HG02763 (cell line): ENCODE data around the gene XKRX.

Experiments used
- ATAC-seq: cut with Tn5 transposase; IDR thresholded peaks from one replicate; pipeline ENCODE4 v1.9.1; 2021; ENCODE audit warnings: mild to moderate bottlenecking, moderate library complexity; ENCODE audit not compliant: unreplicated experiment

XKRX gene

DNA sequence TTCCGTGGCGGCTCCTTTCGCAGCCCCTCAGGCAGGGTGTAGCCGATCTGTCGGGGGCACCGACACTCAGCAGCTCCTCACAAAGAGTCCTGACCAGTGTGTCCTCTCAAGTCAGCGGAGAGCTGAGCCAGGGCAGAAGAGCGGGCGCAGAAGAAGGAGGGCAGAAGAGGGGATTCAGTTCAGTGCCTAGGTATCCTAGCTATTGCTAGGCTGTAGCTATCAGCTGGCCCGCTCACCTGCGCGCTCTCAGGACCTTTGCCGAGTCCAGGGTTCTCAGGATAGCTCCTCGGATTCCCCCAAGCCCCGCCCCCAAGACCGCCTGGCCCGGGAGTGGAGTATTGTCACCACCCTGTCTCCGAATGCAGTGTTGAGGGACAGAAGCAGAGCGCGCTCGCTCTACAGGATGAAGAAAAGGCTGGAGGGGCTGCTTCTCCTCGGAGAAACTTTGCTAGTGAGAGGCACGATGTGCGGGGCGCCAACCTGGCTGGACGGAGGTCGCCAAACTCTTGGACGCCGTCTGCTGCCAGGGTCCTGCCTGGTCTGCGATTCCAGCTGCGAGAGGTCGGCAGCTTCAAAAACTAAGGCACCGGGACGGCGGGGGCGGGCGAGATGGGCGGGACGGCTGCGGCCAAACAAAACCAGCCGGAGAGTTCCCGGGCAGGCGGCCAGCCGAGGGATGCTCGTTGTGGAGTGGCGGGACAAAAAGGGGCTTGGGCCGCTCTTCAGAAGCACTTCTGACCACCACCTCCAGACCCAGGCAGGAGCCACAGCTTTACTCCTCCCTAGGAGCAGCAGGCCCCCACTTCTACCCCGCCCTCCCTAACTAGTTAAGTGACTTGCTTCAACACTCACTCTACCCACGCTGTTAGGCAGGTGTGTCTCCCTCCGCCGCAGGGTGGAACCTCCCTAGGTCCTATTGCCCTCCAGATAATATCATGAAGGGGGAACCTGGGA is at the start of gene XKRX:
Gene XKRX, minus strand, starts transcription at position 258 of the 954 bp plus-strand sequence. CDS start 613 bp downstream, outside the sequence.
- ATAC-seq, result peak; percentile 69

GRCh38 chrX:100976211-100976610 is 47.5 kb upstream of the XKRX start:
- no peak for ATAC-seq

- no peak for ATAC-seq
These were observed 46.5 kb upstream of the XKRX start for GRCh38 chrX:100975212-100975611.

- no peak for ATAC-seq
These were observed 44.7 kb upstream of the XKRX start for GRCh38 chrX:100973411-100973810.

- no peak for ATAC-seq
These were observed 41.2 kb upstream of the XKRX start for GRCh38 chrX:100969936-100970335.

DNA sequence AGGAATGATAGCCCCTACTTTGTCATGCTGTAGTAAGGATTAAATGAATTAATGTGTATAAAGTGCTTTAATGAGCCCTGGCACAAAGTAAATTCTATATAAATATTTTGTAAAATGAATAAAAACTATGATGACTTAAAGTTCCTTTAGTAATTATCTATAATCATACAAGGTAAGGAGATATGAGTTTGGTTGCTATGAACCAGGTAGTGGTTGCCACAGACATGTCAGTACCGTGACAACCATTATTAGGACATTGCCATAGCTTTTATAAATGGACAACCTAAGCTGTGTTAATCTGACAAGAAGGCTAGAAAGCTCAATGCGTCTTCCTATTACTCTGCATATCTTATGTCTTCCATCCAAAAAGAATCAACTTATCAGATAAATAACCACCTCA is 40.7 kb upstream of the XKRX start, which contains the start of gene ARL13A:
Gene ARL13A, plus strand, starts transcription at position 301 of the 400 bp plus-strand sequence. CDS start 3,982 bp downstream, outside the sequence.
- no peak for ATAC-seq

GRCh38 chrX:100964362-100964761 is 35.6 kb upstream of the XKRX start:
- no peak for ATAC-seq

- no peak for ATAC-seq
These were observed 34.1 kb upstream of the XKRX start for GRCh38 chrX:100962811-100963210.

DNA sequence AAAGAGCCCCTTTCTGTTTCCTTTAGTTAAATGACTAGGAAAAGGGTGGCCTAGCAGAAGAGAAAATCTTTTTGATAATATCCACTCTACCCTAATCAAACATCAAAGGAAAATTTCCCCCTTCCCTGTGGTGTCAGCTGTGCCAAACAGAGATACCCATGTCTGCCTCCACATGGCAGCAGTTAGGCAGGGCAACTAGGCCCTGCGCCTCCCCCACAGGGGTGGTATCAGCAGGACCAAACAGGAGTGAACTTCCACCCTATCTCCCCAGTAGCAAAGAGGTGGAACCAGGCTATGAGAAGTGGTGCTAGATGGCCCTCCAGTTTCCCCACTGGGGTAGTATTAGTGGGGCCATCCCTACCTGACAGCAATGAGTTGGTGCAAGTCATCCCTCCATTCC is 19.8 kb upstream of the XKRX start:
- ATAC-seq, result no peak

GRCh38 chrX:100946299-100946927 is 17.7 kb upstream of the XKRX start:
- ATAC-seq, result no peak

DNA sequence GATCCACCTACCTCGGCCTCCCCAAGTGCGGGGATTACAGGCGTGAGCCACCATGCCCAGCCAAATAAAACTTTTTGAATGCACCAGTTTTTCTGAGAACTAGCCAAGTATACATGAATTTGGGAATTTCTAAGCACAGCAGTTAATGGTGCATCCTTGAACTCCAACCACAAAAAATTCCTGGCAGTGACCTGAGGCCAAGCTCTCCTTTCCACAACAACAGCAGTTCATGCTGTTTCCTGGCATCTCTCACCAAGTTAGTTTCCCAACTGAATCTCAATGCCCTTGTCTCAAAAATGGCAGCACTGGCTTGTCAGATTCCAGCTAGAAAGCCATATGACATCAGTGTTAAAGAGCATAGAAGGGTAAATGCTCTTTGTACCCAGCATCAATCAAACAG is 15.9 kb upstream of the XKRX start:
- ATAC-seq, result no peak

- ATAC-seq, result no peak
These were observed 10.6 kb upstream of the XKRX start for GRCh38 chrX:100939333-100939732.

DNA sequence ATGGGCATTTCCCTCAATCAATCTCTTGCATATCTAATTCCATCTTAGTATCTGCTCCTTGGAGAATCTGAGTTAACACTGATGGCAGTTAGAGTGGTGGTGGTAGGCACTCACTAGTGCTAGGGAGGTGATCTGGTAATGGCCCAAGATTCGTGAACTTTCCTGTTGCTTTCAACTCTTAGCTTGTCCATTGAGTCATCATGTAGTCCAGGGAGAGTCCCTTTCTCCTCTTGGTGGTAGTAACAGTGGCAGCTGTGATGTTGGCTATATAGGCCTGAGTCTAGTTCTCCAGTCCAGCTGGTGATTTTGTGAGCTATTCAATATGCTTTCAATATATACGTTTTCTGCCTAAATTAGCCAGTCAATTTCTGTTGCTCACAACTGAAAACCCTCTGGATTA is 7.0 kb upstream of the XKRX start:
- no peak for ATAC-seq

- no peak for ATAC-seq
These were observed 3.2 kb upstream of the XKRX start for GRCh38 chrX:100931925-100932285.

DNA sequence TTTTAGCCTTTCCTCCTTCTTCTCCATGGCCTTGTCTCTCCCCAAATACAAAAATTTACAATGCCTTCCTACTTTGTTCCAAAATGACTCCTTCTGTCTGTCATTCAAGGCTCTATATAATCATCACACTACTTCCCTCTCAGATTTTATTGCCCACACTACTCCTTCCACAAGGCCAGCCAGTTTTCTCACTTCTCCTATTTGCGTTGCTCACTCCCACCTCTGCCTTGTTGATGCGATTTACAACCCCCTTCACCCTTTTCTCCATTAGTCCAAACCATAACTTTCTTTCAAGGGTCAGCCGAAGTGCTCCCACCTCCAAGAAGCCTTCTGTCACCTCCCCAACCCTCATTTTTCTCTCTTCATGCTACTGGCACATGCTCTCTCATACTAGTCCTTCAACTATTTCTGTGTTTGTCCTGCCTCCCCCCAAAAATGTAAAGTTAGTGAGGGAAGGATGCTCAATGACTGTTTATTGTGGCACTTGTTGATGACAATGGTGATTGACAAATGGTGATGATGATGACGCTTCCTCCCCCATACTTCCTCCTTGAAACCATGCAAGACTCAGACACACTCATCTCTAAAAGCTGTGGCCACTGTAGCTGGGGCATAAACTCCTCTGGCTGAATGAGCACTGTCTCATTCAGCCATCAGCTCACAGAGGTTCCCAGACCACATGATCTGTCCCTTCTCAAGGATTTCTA is 2.7 kb upstream of the XKRX start:
- ATAC-seq, result peak; percentile 48

DNA sequence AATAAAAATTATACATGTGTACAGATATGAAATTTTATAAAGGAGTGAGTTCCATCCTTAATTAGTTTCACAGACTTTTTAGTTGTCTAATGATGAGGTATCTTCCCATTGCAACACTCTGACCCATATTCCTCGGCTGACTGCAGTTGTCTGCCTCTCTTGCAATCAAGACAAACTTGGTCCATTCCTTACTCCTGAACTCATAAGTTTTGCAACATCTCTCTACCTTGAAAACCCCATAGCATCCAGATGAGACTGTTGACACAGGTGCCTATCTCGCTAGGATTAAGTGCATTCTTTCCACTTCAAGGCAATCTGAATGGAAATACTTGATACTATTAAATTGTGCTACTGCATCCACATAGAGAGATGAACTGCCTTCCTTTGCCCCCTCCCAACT is 2.3 kb downstream of the XKRX start:
- ATAC-seq, result no peak

DNA sequence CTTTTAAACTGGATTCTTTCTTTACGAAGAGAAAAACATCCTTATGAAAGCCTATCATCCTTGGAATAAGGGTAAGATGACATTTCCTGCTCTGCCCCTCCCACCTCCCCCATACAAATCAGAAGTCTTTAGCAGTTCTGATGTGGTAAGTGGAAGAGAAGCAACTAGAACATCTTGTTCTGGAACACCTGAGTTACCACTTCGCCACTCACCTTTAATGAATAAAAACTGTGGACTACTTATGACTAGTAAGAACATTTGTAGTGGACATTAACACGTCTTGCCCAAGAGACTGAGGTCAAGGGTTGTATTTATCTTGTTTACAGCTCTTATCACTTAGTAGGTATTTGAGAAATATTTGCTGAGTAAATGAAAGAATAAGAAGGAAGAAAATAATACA is 4.3 kb downstream of the XKRX start:
- no peak for ATAC-seq

- ATAC-seq, result no peak
These were observed 13.2 kb downstream of the XKRX start for GRCh38 chrX:100915562-100915961.

GRCh38 chrX:100913111-100913510 is 15.6 kb downstream of the XKRX start:
- ATAC-seq, result no peak

DNA sequence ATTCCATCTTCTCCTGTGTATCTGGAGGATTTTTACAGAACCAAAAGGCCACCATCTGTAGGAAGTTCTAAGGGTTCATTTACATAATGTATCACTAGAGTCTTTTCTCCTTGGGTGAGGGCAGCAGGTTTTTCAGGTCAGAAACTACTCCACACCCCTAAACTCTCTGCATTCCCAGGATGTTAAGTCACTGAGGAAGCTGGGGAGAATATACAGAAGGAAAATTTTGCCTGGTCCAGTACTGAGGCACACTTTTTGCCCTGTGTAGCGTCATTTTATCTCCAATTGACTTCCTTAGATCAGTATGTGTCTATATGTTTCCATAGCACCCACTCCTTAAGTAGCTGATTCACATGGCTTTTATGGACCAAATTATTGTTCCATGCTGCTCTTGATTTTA is 17.0 kb downstream of the XKRX start:
- ATAC-seq, result no peak

- no peak for ATAC-seq
These were observed 23.1 kb downstream of the XKRX start for GRCh38 chrX:100905620-100906019.

GRCh38 chrX:100904433-100904832 is 24.3 kb downstream of the XKRX start:
- ATAC-seq, result no peak
